HG02642 (cell line): ENCODE results near the gene PCDHGC4.

Source experiments
- ATAC-seq: cut with Tn5 transposase; IDR thresholded peaks from one replicate; pipeline ENCODE4 v1.9.1; 2021; ENCODE audit warnings: mild to moderate bottlenecking; ENCODE audit not compliant: unreplicated experiment, poor library complexity

PCDHGC4 gene

GRCh38 chr5:141489841-141490240, 5.0 kb downstream of the PCDHGC4 start:
- ATAC-seq, result no peak

GRCh38 chr5:141490271-141490670, 5.4 kb downstream of the PCDHGC4 start:
- no peak for ATAC-seq

GRCh38 chr5:141490771-141491170, 5.9 kb downstream of the PCDHGC4 start:
- ATAC-seq, result no peak

- ATAC-seq, result peak; percentile 27
Measured at GRCh38 chr5:141491323-141492167, 6.7 kb downstream of the PCDHGC4 start.

GRCh38 chr5:141492168-141492885, 7.5 kb downstream of the PCDHGC4 start:
- ATAC-seq, result peak; percentile 61

- no peak for ATAC-seq
Measured at GRCh38 chr5:141493500-141494422, 8.9 kb downstream of the PCDHGC4 start.

- ATAC-seq, result no peak
Measured at GRCh38 chr5:141494761-141495452, 10.1 kb downstream of the PCDHGC4 start.

- no peak for ATAC-seq
Measured at GRCh38 chr5:141495453-141495811, 10.6 kb downstream of the PCDHGC4 start.

GRCh38 chr5:141496038-141496437, 11.2 kb downstream of the PCDHGC4 start:
- ATAC-seq, result no peak

GRCh38 chr5:141501761-141502160, 16.9 kb downstream of the PCDHGC4 start:
- ATAC-seq, result no peak

- ATAC-seq, result no peak
Measured at GRCh38 chr5:141503681-141504080, 18.9 kb downstream of the PCDHGC4 start.

- ATAC-seq, result no peak
Measured at GRCh38 chr5:141504216-141504615, 19.4 kb downstream of the PCDHGC4 start.

GRCh38 chr5:141506381-141507155, 21.7 kb downstream of the PCDHGC4 start:
- ATAC-seq, result no peak

- ATAC-seq, result peak; percentile 32
Measured at GRCh38 chr5:141507387-141508091, 22.7 kb downstream of the PCDHGC4 start.

GRCh38 chr5:141508440-141508797, 23.6 kb downstream of the PCDHGC4 start:
- no peak for ATAC-seq

GRCh38 chr5:141508798-141509611, 24.2 kb downstream of the PCDHGC4 start:
- ATAC-seq, result no peak

- ATAC-seq, result no peak
Measured at GRCh38 chr5:141510160-141510559, 25.3 kb downstream of the PCDHGC4 start.
